Spinal cord (tissue), 10 donors: ENCODE results near the gene RIMBP3C. TPM values are rescaled to one million over a fixed set of nuclear protein-coding genes. Genes with fewer than 3 reads are reported as not detected.
"Not testable (repeated sequence)": the region's sequence is repeated elsewhere in the genome, so short reads cannot be mapped to it uniquely, and the experiment has no call there.

Experiments
- DNase-seq, 6 donors: peaks; one replicate each; pipeline versions ENCODE4 v3.0.0 to v3.0.0-alpha.2; 2013 to 2015; ENCODE audit warnings: low spot score in 6 of 6, low read depth in 4 of 6
- H3K27ac ChIP-seq: one replicate; pipeline ENCODE4 v1.5.1; 2013; ENCODE audit warnings: low read depth, low read length, control low read depth
- H3K27me3 ChIP-seq: one replicate; pipeline ENCODE4 v1.6.1; 2013; ENCODE audit warnings: low read length; ENCODE audit not compliant: control insufficient read depth, insufficient read depth
- H3K36me3 ChIP-seq: one replicate; pipeline ENCODE4 v1.6.1; 2013; ENCODE audit warnings: low read length; ENCODE audit not compliant: control insufficient read depth, insufficient read depth
- H3K4me1 ChIP-seq: one replicate; pipeline ENCODE4 v1.6.1; 2013; ENCODE audit warnings: low read length; ENCODE audit not compliant: control insufficient read depth, insufficient read depth
- H3K4me3 ChIP-seq: one replicate; pipeline ENCODE4 v1.5.1; 2013; ENCODE audit warnings: low read depth, low read length, control low read depth
- H3K9me3 ChIP-seq: one replicate; pipeline ENCODE4 v1.6.1; 2013; ENCODE audit warnings: low read length; ENCODE audit not compliant: control insufficient read depth, insufficient read depth
- WGBS: methylation state at CpG from one replicate; pipeline ENCODE4 v1.1.5; 2013; ENCODE audit warnings: missing lambda C conversion rate; ENCODE audit not compliant: insufficient coverage; 5-methylcytosine and 5-hydroxymethylcytosine counted together
- polyA plus RNA-seq, 2 donors: library from polyadenylated mRNA; unstranded; fragments of 120-200 nt; gene quantifications; one replicate each; pipeline ENCODE4 v1.2.1, GENCODE V29; 2013; ENCODE audit not compliant: insufficient read length in 2 of 2
- total RNA-seq, 2 donors: library from RNA; depleted of rRNA in 1 of 2; stranded (reverse); fragments of 120-200 nt in 1 of 2; fragments of >200 nt in 1 of 2; gene quantifications; one replicate each; pipeline versions ENCODE4 v1.2.3 to v1.2.4, GENCODE V29; 2013 to 2014
- donor health status: healthy.

Gene RIMBP3C
- total and polyA plus RNA-seq, 4 donors: 0.30 to 0.83 (median 0.54) TPM

DNA sequence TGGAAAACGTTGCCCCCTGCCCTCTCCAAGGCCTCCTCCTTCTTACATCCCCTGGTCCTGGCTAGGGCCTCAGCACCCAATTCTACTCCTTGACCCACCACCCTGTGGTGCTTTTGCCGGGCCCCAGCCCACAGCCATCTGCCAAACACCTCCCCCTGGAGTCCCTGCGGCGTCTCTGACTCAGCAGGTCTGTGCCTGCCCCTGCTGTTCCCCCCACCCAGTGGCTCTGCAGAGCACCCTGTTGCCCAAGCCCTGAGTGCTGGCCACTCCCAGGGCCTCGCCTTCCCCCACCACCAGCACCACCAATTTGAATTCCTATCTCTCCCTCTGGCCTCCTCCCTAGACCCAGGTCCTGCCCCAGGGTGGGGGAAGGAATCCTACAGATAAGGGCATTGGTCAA is 19.7 kb downstream of the RIMBP3C start:
- not testable (repeated sequence) for H3K4me3 ChIP-seq, H3K36me3 ChIP-seq, DNase-seq, H3K27ac ChIP-seq, H3K9me3 ChIP-seq, H3K4me1 ChIP-seq, H3K27me3 ChIP-seq
- WGBS: no CpG with 5 or more reads among the region's 5 CpGs

DNA sequence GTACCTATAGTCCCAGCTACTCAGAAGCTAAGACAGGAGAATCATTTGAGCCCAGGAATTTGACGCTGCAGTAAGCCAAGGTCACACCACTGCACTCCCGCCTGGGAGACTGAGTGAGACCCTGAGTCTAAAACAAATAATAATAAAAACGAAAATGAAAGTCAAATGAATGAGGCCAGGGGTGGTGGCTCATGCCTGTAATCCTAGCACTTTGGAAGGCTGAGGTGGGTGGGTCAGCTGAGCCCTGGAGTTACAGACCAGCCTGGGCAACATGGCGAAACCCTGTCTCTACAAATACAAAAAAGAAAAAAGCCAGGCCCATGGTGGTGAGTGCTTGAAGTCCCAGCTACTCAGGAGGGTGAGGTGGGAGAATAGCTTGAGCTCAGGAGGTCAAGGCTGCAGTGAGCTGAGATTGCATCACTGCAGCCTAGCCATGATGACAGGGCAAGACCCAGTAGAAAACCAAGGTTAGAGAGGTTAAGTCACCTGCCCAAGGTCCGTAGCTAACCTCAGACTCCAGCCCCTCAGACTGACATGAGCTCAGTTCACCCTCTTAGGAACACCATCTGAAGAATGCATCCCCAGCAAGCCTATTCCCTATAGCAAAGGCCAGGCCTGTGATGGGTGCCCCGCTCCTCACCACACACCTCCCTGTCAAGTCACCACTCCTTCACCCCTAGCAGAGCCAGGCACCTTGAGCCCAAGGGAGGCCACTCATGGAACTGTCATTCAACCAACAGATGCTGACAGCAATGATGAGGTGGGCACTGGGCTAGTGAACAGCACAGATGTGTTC is 24.4 kb downstream of the RIMBP3C start:
- WGBS: no CpG with 5 or more reads among the region's 6 CpGs
- not testable (repeated sequence) for H3K27me3 ChIP-seq, H3K27ac ChIP-seq, DNase-seq, H3K9me3 ChIP-seq, H3K4me1 ChIP-seq, H3K4me3 ChIP-seq, H3K36me3 ChIP-seq

DNA sequence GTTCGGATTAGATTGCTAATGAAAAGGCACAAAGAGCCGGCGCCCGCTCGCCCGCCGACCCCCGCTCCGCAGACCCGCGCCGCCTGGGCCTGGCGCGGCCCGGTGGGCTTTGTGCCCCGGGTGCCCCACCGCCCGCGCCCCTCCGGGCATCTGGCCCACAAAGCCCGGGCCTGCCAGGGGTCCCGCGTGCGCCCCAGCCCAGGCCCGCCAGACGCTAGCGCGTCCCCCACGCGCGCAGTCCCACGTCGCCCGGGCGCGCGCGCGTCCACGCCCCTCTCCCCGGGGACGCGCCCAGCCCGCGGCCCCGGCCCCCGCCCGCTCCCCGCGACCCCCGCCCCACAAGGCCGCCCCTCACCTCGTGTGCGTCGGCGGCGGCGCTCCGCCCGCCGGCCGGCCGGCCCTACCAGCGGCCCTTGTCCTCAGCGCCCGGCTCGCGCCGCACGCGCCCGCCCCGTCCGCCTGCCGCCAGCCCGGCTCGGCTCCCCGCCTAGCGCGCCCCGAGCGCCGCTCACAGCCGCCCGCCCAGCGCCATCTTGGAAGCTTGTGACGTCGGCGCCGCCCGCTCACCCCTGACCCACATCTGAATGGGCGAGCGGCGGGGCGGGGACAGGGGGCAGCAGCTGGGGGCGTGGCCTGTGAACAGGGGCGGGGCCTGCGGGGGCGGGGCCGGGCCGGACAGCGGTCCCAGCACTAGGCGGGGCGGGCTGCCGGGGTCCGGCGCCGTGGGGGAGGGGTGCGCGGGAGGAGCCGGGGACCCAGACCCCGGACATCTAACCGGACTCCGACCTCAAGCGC is 34.1 kb downstream of the RIMBP3C start:
- not testable (repeated sequence) for H3K27me3 ChIP-seq, H3K4me1 ChIP-seq, H3K9me3 ChIP-seq, H3K36me3 ChIP-seq, H3K27ac ChIP-seq, H3K4me3 ChIP-seq, DNase-seq
- WGBS: no CpG with 5 or more reads among the region's 115 CpGs

- DNase-seq, H3K4me1 ChIP-seq, H3K36me3 ChIP-seq, H3K9me3 ChIP-seq, H3K4me3 ChIP-seq, H3K27ac ChIP-seq, H3K27me3 ChIP-seq: not testable (repeated sequence)
- WGBS: no CpG with 5 or more reads among the region's 22 CpGs
Observed at GRCh38 chr22:21516522-21516921, 34.7 kb downstream of the RIMBP3C start.

GRCh38 chr22:21515234-21515633 is 36.0 kb downstream of the RIMBP3C start:
- not testable (repeated sequence) for H3K36me3 ChIP-seq, H3K9me3 ChIP-seq, H3K27me3 ChIP-seq, H3K4me3 ChIP-seq, H3K4me1 ChIP-seq, DNase-seq, H3K27ac ChIP-seq
- WGBS: no CpG with 5 or more reads among the region's 9 CpGs

DNA sequence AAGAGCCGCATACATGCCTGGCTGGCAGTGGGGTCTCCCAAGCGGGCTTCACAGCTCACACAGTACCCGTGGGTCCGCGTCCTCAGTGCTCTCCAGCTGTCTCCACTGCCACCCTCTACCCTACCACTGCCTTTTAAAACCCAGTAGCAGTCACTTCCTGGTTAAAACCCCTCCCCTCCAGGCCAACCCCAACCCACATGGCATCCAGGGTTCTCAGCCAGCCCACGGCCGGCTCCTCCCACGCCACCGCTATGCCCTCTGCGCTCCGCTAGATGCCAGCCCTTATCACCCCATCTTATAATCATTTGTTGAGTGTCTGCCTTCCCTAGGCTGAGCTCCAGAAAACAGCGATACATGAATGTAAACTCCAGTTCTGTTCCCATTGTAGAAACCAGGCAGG is 37.1 kb downstream of the RIMBP3C start:
- WGBS: no CpG with 5 or more reads among the region's 12 CpGs
- not testable (repeated sequence) for H3K9me3 ChIP-seq, H3K27ac ChIP-seq, H3K4me1 ChIP-seq, H3K27me3 ChIP-seq, DNase-seq, H3K4me3 ChIP-seq, H3K36me3 ChIP-seq

- H3K36me3 ChIP-seq, H3K27me3 ChIP-seq, DNase-seq, H3K27ac ChIP-seq, H3K4me1 ChIP-seq, H3K4me3 ChIP-seq, H3K9me3 ChIP-seq: not testable (repeated sequence)
- WGBS: no CpG with 5 or more reads among the region's 11 CpGs
Observed at GRCh38 chr22:21512022-21512421, 39.2 kb downstream of the RIMBP3C start.

GRCh38 chr22:21510397-21510796 is 40.9 kb downstream of the RIMBP3C start:
- H3K4me3 ChIP-seq, H3K9me3 ChIP-seq, H3K27ac ChIP-seq, H3K27me3 ChIP-seq, H3K36me3 ChIP-seq, H3K4me1 ChIP-seq, DNase-seq: not testable (repeated sequence)
- WGBS: no CpG with 5 or more reads among the region's 9 CpGs

GRCh38 chr22:21499623-21500506 is 51.4 kb downstream of the RIMBP3C start:
- no CpG with 5 or more reads among the region's 16 CpGs for WGBS
- DNase-seq, H3K4me1 ChIP-seq, H3K36me3 ChIP-seq, H3K4me3 ChIP-seq, H3K27ac ChIP-seq, H3K27me3 ChIP-seq, H3K9me3 ChIP-seq: not testable (repeated sequence)
